GM19328 (cell line): ENCODE data around the gene DYNLRB1.

ENCODE experiments used
- ATAC-seq: cut with Tn5 transposase; IDR thresholded peaks from one replicate; pipeline ENCODE4 v1.9.1; 2021; ENCODE audit warnings: mild to moderate bottlenecking, moderate library complexity; ENCODE audit not compliant: unreplicated experiment

The DYNLRB1 gene

GRCh38 chr20:34553366-34553867 is 37.2 kb downstream of the DYNLRB1 start:
- no peak for ATAC-seq

- ATAC-seq = no peak
Observed at GRCh38 chr20:34557936-34558319, 41.7 kb downstream of the DYNLRB1 start.

- peak; percentile 53 for ATAC-seq
Observed at GRCh38 chr20:34558320-34559218, 42.3 kb downstream of the DYNLRB1 start, which contains the start of gene MAP1LC3A. Gene MAP1LC3A, plus strand, starts transcription at chr20:34558718. Its CDS starts 151 bp downstream, at chr20:34558869.

DNA sequence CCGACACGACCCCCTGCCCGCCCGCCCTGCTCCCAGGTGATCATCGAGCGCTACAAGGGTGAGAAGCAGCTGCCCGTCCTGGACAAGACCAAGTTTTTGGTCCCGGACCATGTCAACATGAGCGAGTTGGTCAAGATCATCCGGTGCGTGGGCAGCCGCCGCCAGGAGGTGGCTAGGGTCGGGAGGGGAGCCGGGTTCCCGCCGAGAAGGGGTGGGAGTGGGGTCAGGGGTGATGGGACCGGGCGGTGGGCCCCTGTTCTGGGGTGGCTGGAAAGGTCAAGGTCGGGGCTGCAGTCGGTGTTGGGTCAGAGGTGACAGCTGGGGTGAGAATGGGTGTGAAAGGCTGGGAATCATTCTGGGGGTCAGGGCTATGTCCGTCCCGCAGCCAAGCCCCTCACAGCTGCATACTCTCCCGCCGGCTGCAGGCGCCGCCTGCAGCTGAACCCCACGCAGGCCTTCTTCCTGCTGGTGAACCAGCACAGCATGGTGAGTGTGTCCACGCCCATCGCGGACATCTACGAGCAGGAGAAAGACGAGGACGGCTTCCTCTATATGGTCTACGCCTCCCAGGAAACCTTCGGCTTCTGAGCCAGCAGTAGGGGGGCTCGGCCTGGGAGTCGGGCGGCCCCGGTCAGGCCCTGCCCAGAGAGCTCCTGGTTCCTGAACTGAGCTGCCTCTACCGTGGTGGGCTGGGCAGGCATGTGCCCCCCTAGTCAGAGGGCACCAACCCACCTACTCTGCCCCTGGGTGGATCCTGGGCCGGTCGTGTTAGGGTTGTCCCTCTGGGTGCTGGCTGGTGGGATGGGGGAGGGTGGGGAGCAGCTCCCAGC is 43.3 kb downstream of the DYNLRB1 start:
- no peak for ATAC-seq

DNA sequence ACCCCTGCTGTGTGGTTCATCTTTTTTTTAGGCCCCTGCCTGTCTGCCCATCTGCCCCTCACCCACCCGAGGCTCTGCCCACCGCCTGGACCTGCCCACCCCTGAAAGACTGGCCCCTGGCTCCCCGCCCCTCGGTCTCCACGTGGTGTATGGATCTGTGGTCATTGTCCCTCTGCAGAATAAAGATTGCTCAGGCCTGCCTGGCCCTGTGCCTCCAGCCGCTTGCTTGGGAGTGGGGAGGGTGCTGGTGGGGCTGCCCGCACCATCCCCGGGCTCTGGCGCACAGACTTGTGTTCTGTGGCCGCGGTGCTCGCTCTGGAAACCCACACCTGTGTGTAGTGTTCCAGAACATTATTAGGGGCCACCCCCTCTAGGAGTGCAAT is 43.9 kb downstream of the DYNLRB1 start:
- ATAC-seq = no peak

- no peak for ATAC-seq
Observed at GRCh38 chr20:34560614-34561013, 44.4 kb downstream of the DYNLRB1 start.

DNA sequence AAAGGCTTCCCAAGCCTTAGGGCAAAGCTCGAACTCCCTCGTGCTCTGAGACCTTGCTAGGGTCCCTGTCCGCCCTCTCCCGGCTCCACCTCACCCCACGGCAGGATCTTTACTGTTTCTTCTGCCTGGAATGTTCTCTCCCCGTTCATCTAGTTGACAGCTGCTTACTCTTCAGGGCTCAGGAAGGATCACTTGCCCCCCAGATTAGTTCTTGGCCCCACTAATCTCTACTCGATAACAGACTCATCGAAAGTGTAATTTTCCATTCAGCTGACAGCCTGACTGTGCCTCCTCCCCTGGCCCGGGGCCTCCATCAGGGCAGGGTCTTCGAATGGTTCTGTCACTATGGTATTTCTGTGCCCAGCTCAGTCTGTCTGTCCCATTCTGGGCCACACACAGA is 45.4 kb downstream of the DYNLRB1 start:
- no peak for ATAC-seq

DNA sequence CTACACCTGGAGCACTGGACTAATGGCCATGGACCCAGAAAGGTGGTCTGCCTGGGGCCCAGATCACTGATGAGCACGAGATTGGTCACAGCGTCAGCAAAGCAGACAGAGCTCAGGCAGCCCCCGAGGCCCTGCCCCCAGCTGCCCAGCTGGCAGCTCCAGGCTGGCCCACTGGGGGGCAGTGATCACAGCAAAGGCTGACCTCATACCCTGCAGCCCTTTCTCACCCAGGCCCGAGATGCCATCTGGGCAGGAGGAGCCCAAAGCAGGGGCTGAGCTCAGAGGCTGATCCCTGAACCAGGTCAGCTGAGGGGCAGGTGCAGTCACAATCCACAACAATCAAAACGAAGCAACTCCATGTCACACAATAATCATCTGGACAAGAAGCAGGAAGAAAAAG is 46.4 kb downstream of the DYNLRB1 start:
- no peak for ATAC-seq

DNA sequence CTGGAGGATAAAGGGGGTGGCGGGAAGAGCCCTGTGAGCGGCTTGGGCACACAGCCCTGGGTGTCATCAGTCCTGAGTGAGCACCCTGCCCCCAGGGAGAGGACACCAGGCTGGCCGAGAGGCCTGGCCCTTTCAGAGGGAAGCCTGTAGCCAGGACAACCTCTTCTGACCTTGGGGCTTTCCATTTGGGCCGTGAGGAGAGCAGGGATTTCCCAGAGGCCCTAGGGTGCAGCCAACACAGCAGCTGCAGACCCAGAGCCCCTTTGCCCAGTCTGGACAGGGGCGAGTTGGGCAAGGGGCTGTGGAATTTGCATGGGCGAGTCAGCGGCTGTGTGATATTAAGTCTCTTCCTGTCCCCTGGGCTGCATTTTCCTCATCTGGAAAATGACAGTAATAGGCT is 48.6 kb downstream of the DYNLRB1 start:
- no peak for ATAC-seq

DNA sequence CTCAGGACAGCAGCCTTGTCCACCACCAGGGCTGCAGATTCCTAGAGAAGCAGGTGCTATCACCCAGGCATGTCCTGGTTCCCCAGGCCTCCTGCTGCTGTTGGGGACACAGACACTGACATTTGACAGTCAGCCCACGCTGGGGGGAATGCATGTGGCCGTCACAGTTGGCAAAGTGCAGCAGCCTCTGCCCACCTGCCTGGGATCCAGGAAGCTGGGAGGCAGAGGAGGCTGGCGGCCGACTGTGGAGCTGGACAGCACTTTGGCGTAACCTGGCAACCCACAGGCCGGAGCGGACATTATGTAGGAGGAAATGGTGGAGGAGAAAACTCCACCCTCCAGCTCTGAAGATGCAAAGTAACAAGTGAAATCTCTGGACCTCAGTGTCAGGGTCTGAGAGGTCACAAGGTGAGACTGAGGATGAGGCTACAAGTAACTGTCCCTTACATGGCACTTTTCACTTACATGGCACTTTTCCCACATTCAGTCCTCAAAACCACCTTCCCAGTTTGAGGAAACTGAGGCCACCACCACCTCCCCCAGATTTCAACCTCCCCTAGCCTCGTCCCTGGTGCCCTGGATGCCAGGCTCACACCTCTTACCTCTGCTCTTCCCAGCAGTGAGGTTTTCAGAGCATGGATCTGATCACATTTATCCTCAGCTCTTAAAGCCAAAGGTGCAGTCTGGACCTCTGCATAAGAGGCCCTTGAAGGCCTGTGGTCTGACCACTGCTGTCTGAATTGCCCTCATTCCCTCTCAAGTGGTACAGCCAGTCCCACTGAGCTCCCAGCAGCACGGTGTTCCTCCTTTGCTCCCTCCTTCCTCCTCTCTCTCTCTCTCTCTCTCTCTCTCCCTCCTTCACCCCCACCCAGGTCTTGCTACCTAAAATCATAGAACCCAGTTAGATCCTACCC is 51.0 kb downstream of the DYNLRB1 start:
- ATAC-seq = no peak

DNA sequence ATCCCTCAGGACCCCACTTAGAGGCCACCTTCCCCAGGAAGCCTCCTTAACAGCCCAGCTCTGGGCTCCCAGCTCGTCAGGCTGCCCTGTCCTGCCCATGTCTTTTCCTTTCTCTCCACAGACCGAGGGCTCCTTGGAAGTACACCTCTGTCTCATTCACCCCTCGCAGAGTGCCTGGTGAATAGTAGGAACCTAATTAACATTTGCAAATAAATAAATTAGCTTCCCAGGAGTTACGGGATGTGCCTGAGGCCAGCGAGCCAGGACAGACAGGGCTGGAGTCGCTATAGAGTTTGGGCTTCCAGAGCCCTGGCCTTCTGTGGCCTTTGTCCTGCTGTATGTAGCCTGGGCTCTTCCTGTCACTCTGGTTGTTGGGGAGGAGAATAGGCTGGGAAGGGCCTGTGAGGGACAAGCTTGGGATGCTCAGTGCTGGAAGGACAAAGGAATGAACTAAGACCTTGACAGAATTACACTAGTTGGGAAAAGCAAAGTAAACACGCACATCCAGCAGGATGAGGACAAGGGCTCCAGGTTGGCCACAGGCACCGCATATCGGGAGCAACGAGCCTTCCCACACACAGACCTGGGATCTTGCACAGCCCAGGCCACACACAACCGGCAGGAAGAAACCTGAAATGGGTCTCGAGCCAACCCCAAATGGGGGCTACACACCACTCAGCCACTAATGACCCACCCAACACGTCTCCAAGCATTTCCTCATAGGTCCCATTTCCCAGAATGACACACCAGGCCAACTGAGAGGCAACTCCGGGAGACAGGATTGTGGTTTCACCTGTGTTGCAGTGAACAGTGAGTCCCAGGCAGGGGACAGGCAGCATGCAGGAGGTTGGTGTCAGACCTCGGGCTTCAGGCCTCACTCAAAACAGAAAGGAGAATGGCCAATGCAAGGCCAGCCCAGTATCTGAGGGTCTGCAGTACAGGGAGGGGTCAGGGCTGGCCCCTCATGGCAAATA is 52.0 kb downstream of the DYNLRB1 start:
- no peak for ATAC-seq

DNA sequence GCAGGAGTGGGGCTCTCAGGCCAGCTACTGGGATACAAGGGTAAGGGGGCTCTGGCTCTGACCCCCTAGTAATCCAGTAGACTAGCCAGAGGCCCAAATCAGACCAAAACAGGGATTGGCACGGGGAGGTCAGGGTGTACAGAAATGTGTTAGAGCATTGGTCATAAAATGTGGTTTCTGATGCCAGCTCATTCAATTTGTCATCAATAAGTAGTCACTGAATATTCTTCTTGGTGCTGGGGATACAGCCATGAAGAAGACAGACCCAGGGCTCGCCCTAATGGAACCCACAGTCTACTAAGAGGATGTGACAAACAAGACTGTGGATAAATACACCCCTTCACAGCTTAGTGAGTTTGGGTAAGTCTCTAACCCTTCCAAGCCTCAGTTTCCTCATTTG is 53.4 kb downstream of the DYNLRB1 start:
- no peak for ATAC-seq

DNA sequence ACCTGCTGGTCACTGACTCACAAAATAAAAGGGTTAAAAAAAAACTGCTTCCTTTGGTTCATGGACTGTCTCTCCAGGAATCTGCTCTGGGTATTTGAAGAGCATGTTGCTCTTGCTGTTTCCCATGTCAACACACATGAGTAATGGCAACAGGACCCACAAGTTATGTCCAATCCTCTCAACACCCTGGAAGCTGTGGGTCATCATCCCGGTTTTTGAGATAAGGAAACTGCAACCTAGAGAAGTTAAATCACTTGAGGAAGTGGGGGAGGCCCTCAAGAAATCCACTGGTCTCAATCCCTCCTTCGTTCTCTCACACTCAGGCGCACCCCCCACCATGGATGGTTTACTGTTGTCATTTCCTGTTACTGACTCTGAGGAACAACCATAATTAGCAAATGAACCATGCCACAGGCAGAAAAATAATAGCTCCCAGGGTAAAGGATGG is 54.7 kb downstream of the DYNLRB1 start:
- no peak for ATAC-seq

DNA sequence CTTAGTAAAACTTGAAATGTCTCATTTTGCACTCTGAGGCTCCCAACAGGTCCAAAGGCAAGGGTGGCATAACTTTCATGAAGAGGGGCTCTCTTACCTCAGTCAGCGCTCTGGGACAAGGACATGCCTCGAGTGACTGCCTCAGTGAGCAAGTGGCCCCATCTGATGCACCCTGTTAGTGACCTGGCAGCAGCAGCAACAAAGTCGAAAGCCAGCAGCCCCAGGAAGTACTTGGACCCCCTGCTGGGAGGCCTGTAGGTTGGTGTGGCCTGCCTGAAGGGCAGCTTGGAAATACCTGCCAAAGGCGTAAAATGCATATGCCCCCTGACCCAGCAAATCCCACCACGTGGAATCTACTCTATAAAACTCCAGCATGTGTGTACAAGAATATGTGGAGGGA is 55.5 kb downstream of the DYNLRB1 start:
- ATAC-seq = no peak

DNA sequence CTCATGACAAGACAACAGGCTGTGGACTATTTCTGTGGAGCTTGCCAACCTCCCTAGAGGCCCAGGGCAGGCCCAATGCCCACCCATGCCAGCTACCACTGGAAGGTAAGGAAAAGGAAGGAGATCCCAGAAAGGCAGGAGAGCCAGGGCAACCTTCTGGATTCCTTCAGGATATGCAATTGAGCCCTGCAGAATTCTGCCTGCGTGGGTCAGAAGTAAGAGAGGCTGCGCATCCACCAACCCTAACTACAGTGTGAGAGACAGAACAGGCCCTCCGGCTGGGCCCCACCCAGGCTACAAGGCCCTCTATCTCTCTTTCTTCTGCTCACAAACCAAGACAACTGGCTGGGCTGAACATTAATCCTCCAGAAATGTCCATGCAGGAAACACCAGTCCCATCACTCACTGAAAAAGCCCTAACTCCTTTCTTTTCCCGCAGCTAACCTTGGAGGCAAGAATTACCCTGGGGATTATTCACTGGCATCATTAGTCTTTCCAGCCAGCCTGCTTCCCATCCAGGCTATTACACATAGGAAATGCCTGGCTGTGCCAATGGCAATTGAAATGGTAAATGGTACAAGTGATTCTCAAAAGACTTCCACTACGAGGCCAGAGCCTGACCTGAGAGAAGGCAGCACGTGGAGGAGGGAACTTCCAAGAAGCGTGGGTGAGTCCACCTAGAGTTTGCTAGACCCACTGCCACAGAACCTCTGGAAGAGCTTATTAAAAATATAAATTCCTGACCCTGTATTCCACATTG is 57.5 kb downstream of the DYNLRB1 start:
- ATAC-seq = no peak

DNA sequence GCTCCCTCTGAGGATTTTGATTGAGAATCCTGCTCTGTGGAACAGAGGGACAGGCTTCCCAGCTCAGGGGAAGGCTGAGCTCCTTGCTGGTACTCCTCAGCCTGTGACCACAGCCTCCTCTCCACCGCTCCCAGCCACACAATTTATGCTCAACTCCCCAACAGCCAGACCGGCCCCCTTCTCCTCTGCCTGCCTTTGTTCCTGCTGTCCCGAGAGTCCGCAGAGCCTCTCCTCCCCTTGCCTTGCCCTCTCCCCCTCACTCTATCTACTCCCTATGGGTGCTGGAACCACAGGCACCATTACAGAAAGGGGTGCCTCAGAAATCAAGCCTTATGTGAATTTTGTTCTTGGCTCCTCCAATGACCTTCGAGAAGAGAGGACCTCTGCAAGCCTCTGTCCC is 58.2 kb downstream of the DYNLRB1 start:
- no peak for ATAC-seq

GRCh38 chr20:34574861-34575260 is 58.6 kb downstream of the DYNLRB1 start:
- no peak for ATAC-seq

DNA sequence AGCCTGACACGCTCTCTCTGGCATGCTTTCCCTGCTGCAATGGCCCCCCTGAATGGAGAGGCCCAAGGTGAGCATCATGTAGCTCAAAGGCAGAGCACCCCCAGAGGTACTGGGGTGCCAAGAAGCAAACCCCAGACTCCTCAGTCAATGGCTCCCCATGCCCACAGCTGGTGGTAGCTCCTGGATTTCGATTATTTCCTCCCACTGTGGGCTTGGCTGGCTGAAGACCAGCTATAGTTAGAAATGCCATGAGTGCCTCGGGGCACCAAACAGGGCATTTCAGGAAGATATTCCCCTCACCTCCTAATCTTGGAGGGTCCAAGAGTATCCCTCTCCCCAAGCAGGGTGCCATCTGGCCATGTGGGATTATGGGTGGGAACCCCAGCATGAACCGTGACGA is 59.0 kb downstream of the DYNLRB1 start:
- ATAC-seq = no peak

DNA sequence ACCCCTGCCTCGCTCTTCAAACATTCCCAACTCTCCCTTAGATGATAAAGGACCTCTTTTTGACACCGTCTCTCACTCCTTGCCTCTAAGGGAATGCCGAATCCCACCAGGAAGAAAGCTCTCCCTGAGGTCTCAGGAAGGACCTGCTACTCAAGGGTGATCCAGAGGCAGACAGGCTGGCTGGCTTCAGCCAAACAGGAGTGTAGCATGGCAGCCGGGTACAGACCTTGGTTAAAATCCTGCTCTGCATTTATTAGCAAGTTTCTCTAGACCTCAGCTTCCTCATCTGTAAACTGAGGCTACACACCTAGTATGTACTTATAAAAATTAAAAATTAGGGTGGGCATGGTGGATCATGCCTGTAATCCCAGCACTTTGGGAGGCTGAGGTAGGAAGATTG is 59.5 kb downstream of the DYNLRB1 start:
- ATAC-seq = no peak
